ENCODE data around the gene TBC1D20. TPM values are rescaled to one million over a fixed set of nuclear protein-coding genes. Genes with fewer than 3 reads are reported as not detected.
"Not testable (repeated sequence)": the region's sequence is repeated elsewhere in the genome, so short reads cannot be mapped to it uniquely, and the experiment has no call there.

TBC1D20 gene
- total RNA-seq (10 to 100 TPM; 23.9 to 31.4 (median 29.3) TPM), polyA plus RNA-seq (10 to 100 TPM; 16.6 to 29.2 (median 21.1) TPM)
- long read RNA-seq, donor 1, full-length matches to known transcripts: 9 of 29 reads
- long read RNA-seq, donor 1, partial matches to known transcripts: 16 of 29 reads
- long read RNA-seq, donor 1, other reads (novel, unspliced or antisense): 4 of 29 reads
- long read RNA-seq, donor 2, full-length matches to known transcripts: 36 of 90 reads
- long read RNA-seq, donor 2, partial matches to known transcripts: 37 of 90 reads
- long read RNA-seq, donor 2, other reads (novel, unspliced or antisense): 17 of 90 reads

DNA sequence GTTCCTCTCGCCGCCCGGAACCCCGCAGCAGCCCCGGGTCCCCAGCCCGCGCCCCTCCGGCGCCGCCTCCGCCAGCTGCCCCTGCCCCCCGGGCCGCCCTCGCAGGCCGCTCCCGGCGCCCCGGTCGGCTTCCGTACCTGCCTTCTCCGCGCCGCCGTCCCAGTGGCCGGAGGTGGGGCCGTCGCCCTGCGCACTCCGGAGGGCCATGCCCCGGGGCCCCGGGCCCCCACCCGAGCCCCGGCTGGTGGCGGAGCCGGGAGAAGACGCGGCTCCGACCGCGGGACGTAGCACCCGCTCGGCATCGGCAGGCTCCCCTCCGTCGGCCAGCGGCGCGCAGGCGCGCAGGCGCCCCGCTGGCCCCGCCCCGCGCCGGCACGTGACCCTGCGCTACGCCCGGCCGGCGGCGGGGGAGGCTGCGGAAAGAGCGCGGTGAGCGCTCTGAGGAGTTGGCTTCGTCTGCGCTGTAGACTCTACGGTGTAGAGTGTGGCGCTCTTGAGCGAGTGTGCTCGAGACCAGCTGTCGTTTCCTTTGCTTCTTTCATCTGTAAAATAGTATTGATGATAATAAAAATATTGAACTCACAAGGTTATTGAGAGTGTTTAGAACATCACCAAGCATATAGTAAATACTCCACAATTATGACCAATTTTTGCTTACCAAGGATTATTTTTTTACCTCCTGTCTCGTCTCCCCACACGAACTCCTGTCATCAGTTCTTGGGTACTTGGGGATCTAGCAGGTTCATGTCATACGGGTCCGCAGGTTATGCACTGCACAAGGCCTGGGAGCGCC is at the start of gene TBC1D20:
Gene TBC1D20 (minus strand): TSS at position 335 of the 793 bp plus-strand sequence. CDS start 128 bp downstream, at position 207.
- no peak for TF ChIP-seq CTCF (IDR thresholded peaks at IDR 0.05)
- intact Hi-C loops (cut with DNase I): no loop called here
- Histone ChIP-seq H3K4me1 (peaks cover 31% of the 10 kb centered on the region), H3K9me3 (no peaks in the 10 kb centered on the region), H3K4me3 (peak within 1 kb of the TSS; percentile 81), H3K36me3 (ENCODE audit: insufficient read depth in 1 of 2, low read depth in 1 of 2) (no peaks in the 10 kb centered on the region), H3K27ac (peak within 1 kb of the TSS; percentile 95), H3K27me3 (ENCODE audit: insufficient read depth in 3 of 3, low read length in 2 of 3) (no peaks in the 10 kb centered on the region)
- ATAC-seq: peak; percentile 94 to 97 (median 96)
- DNase-seq: peak; percentile 84 to 91
- WGBS, 3 donors: 1 to 2% (median 1%) methylated on average over 39 to 80 of the region's 80 CpGs

DNA sequence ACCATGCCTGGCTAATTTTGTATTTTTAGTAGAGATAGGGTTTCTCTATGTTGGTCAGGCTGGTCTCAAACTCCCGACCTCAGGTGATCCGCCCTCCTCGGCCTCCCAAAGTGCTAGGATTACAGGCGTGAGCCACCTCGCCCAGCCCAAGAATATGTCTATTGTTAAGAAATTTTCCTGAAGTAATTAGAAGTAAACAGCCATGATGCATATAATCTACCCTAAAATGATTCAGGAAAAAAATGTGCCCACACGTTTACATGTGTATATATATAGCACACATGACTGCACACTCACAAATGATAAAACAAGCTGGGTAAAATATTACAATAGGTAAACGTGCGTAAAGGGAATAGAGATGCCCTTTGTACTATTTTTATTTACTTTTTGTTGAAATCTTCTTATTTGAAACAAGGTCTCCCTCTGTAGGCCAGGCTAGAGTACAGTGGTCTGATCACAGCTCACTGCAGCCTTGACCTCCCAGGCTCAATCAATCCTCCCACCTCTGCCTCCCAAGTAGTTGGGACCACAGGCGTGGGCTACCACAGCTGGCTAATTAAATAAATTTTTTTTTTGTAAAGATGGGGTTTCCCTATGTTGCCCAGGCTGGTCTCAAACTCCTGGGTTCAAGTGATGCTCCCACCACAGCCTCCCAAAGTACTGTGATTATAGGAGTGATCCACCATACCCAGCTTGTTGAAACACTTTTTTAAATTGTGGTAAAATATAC is 48.2 kb upstream of the TBC1D20 start:
- H3K27me3 ChIP-seq (ENCODE audit: insufficient read depth in 3 of 3, low read length in 2 of 3); intact Hi-C loops (cut with DNase I); H3K27ac ChIP-seq; DNase-seq; ATAC-seq; H3K4me3 ChIP-seq; H3K9me3 ChIP-seq: not testable (repeated sequence)
- H3K36me3 ChIP-seq (ENCODE audit: insufficient read depth in 1 of 2, low read depth in 1 of 2): peaks cover 2 to 23% of the 10 kb centered on the region in 2 donors
- peaks cover 31% of the 10 kb centered on the region for H3K4me1 ChIP-seq
- 82 to 87% (median 83%) methylated on average over 9 of the region's 9 CpGs for WGBS, 3 donors

DNA sequence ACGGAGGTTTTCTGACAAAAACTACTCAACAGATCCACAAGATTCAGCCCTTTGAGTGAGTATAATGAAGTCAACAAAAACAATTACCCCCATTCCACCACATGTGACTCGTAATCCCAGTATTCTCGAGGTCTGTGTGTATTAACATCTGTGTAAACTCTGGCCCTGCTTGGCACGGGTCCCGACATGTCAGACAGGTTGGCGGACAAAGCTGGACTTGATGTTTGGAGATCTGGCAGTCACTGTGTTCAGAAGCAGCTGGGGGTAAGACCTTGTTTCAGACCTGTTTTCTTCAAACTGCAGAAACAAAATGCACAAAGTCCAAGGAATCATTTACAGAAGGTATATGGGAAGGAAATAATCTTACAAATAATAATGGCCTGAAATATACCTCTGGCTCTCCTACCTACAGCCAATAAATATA is 46.0 kb upstream of the TBC1D20 start:
- H3K9me3 ChIP-seq; DNase-seq; intact Hi-C loops (cut with DNase I); H3K27ac ChIP-seq; H3K27me3 ChIP-seq (ENCODE audit: insufficient read depth in 3 of 3, low read length in 2 of 3); H3K4me3 ChIP-seq: not testable (repeated sequence)
- ATAC-seq: peak in 3 of 4 donors; percentile 58 to 67 (median 66)
- WGBS, 3 donors: 13 to 33% (median 18%) methylated on average over 5 to 6 of the region's 6 CpGs
- H3K4me1 ChIP-seq: peaks cover 24% of the 10 kb centered on the region
- peaks cover 4 to 43% of the 10 kb centered on the region in 2 donors for H3K36me3 ChIP-seq (ENCODE audit: insufficient read depth in 1 of 2, low read depth in 1 of 2)

DNA sequence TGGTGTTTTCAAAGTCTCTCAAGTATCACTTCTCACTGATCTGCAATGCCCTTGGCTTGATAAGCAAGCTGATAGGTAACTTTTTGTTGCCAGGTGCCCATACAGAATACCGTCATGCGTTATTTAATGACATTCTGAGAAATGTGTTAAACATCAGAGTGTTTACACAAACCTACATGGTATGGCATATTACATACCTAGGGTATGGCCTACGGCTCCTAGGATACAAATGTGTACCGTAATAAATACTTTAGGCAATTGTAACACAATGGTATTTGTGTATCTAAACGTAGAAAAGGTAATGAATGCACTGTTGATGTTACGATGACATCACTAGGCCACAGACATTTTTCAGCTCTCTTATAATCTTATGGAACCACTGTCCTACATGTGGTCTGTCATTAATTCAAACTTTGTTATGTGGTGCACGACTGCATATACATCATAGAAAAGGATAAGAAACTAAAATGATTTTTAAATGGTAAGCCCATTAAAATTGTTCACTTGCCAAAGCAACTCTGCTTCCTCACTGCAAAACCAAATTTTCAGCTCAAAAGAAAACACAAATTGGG is 45.5 kb upstream of the TBC1D20 start:
- ATAC-seq: no peak
- WGBS, 3 donors: 81 to 91% (median 89%) methylated on average over 7 of the region's 7 CpGs
- no peaks in the 10 kb centered on the region for H3K27me3 ChIP-seq (ENCODE audit: insufficient read depth in 3 of 3, low read length in 2 of 3)
- intact Hi-C loops (cut with DNase I): no loop called here
- peaks cover 20% of the 10 kb centered on the region for H3K4me1 ChIP-seq
- H3K9me3 ChIP-seq: no peaks in the 10 kb centered on the region
- TF ChIP-seq CTCF (IDR thresholded peaks at IDR 0.05): no peak
- DNase-seq: no peak
- peaks cover 7 to 48% of the 10 kb centered on the region in 2 donors for H3K36me3 ChIP-seq (ENCODE audit: insufficient read depth in 1 of 2, low read depth in 1 of 2)
- H3K4me3 ChIP-seq: no peak overlapping the region
- no peak overlapping the region for H3K27ac ChIP-seq

DNA sequence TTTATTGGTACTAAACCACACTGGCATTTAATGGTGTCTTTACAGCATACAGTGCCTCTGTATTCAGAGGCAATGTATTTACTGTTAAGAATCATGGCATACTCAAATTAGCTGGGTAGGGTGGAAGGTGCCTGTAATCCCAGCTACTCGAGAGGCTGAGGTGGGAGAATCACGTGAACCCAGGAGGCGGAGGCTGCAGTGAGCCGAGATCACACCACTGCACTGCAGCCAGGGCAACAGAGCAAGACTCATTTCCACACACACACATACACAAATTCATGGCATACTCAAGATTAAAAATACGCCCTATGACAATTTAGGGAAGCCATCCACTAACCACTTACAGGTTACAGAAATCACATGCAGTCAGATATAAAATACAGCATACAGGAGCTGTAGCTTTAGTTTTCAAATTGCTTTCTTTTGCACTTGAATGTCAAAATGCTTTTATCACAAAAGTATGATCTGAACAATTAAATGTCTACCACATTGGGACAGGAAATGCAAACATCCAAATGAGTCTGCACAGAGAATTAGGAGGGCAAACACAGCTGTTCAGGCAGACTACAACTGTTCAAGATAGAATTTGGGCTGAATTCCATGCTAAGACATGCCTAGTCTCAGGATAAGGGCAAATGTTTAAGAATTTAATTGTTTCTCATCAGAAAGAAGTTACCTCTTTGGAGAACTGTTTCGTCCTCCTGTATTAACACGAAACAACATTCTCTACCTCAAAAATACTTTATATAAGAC is 44.8 kb upstream of the TBC1D20 start:
- Histone ChIP-seq H3K36me3 (ENCODE audit: insufficient read depth in 1 of 2, low read depth in 1 of 2) (peaks cover 11 to 55% of the 10 kb centered on the region in 2 donors), H3K4me3 (no peak overlapping the region), H3K9me3 (no peaks in the 10 kb centered on the region), H3K27me3 (ENCODE audit: insufficient read depth in 3 of 3, low read length in 2 of 3) (no peaks in the 10 kb centered on the region), H3K27ac (no peak overlapping the region), H3K4me1 (peaks cover 19% of the 10 kb centered on the region)
- intact Hi-C loops (cut with DNase I): no loop called here
- no peak for TF ChIP-seq CTCF (IDR thresholded peaks at IDR 0.05)
- 80 to 94% (median 80%) methylated on average over 7 of the region's 7 CpGs for WGBS, 3 donors
- ATAC-seq (no peak), DNase-seq (no peak)
